GM12878 (cell line): ENCODE results near the gene NTN1. TPM values are rescaled to one million over a fixed set of nuclear protein-coding genes. Genes with fewer than 3 reads are reported as not detected.

ENCODE experiments used
- ATAC-seq: fragments of 200-7000 bp; cut with Tn5 transposase; 3 replicates; pipeline ENCODE4 v1.9.1; 2020; ENCODE audit warnings: mild to moderate bottlenecking, moderate library complexity
- BruUV-seq: library from RNA; stranded (reverse); fragments of 400-500 nt; replicated peaks from 2 replicates; lab custom pipeline; 2021; lab: Mats Ljungman, UMichigan
- CTCF ChIA-PET: fragments of 300-600 bp; sonication (Branson Sonifier 250); formaldehyde crosslinking; extraction: SDS; loops from one replicate; lab custom pipeline; 2021; ENCODE audit warnings: inconsistent platforms; lab: Yijun Ruan, JAX
- POLR2A ChIA-PET: fragments of 350-600 bp; formaldehyde crosslinking; extraction: SDS; loops from one replicate; lab custom pipeline; 2021; ENCODE audit warnings: inconsistent platforms; lab: Charles Lee
- RAD21 ChIA-PET: fragments of 300-600 bp; sonication (Branson Sonifier 250); formaldehyde crosslinking; loops from one replicate; lab custom pipeline; 2023; ENCODE audit warnings: antibody characterized with exemption; ENCODE audit not compliant: unreplicated experiment; lab: Charles Lee
- SMC1A ChIA-PET: fragments of 300-600 bp; sonication (Branson Sonifier 250); formaldehyde crosslinking; loops from one replicate; lab custom pipeline; 2023; ENCODE audit not compliant: unreplicated experiment, uncharacterized antibody; lab: Charles Lee
- DNase-seq: peaks from one replicate; pipeline ENCODE4 v3.0.0-alpha.2; 2011; ENCODE audit warnings: low read depth, low spot score
- FAIRE-seq: peaks from 3 replicates; lab custom pipeline; 2011; peaks lifted over from hg19 to GRCh38; lab: Jason Lieb, UNC
- H2AFZ ChIP-seq: 2 replicates; pipeline ENCODE4 v1.6.0; 2011; ENCODE audit warnings: low read depth, low read length, control low read depth; ENCODE audit not compliant: control insufficient read depth
- H3K27ac ChIP-seq: 2 replicates; pipeline ENCODE4 v1.5.1; 2011; ENCODE audit warnings: control low read depth; ENCODE audit not compliant: control insufficient read depth, insufficient read depth
- H3K27me3 ChIP-seq, 2 experiments: replicated peaks in 1 of 2; 2 replicates each; pipeline versions ENCODE4 v1.6.0 to v1.6.1; 2011; ENCODE audit warnings: low read length in 1 of 2; ENCODE audit not compliant: control insufficient read depth in 2 of 2, insufficient read depth in 2 of 2
- H3K36me3 ChIP-seq, 2 experiments: 2 replicates each; pipeline ENCODE4 v1.5.1; 2011; ENCODE audit warnings: low read length in 1 of 2; ENCODE audit not compliant: control insufficient read depth in 2 of 2, insufficient read depth in 2 of 2
- H3K4me1 ChIP-seq: 2 replicates; pipeline ENCODE4 v1.6.1; 2011; ENCODE audit warnings: mild to moderate bottlenecking, low read length, moderate library complexity, mixed read lengths; ENCODE audit not compliant: control insufficient read depth, insufficient read depth
- H3K4me2 ChIP-seq: 2 replicates; pipeline ENCODE4 v1.6.0; 2011; ENCODE audit warnings: control low read depth; ENCODE audit not compliant: control insufficient read depth, insufficient read depth
- H3K4me3 ChIP-seq: fragments of 200-600 bp; sonication (generic); 2 replicates; pipeline ENCODE4 v1.5.1; 2016
- H3K79me2 ChIP-seq: 2 replicates; pipeline ENCODE4 v1.6.0; 2011; ENCODE audit warnings: low read length; ENCODE audit not compliant: control insufficient read depth, insufficient read depth
- H3K9ac ChIP-seq: 2 replicates; pipeline ENCODE4 v1.8.0; 2011; ENCODE audit warnings: low read length, control low read depth, mixed read lengths; ENCODE audit not compliant: control insufficient read depth, insufficient read depth
- H3K9me3 ChIP-seq: replicated peaks from 3 replicates; pipeline ENCODE4 v1.5.1; 2011; ENCODE audit warnings: mild to moderate bottlenecking, low read length; ENCODE audit not compliant: control insufficient read depth, insufficient read depth
- H4K20me1 ChIP-seq: 2 replicates; pipeline ENCODE4 v1.6.0; 2011; ENCODE audit not compliant: control insufficient read depth, insufficient read depth
- CREM ChIP-seq: IDR thresholded peaks from 2 replicates; pipeline ENCODE4 v1.6.1; 2014; ENCODE audit warnings: antibody characterized with exemption, low read depth
- CTCF ChIP-seq, 3 experiments: IDR thresholded peaks in 2 of 3; conservative IDR thresholded peaks in 1 of 3; 2 replicates each; pipeline ENCODE4 v1.5.1; 2011; ENCODE audit warnings: low read depth in 3 of 3, low read length in 3 of 3, mild to moderate bottlenecking in 3 of 3, control low read depth in 2 of 3, moderate library complexity in 2 of 3, inconsistent platforms in 1 of 3, mixed read lengths in 1 of 3; ENCODE audit not compliant: control insufficient read depth in 2 of 3, insufficient read depth in 1 of 3; ENCODE audit errors: extremely low read depth in 1 of 3
- WGBS: methylation state at CpG from one replicate; pipeline ENCODE4 v1.1.6; 2016; ENCODE audit warnings: low lambda C conversion rate; ENCODE audit not compliant: insufficient replicate concordance, insufficient coverage; ENCODE audit errors: missing lambda C conversion rate; 5-methylcytosine and 5-hydroxymethylcytosine counted together
- in situ Hi-C: fragments of 300-500 bp; cut with MboI; formaldehyde crosslinking; loops from 9 replicates; pipeline ENCODE4 v1.14.3; 2018; ENCODE audit warnings: mixed read lengths
- intact Hi-C: fragments of 100-400 bp; cut with micrococcal nuclease; formaldehyde crosslinking; loops from one replicate; pipeline ENCODE4 v1.14.2; 2022; ENCODE audit not compliant: unreplicated experiment
- polyA plus RNA-seq, 11 experiments: library from polyadenylated mRNA; depleted of rRNA in 4 of 11; unstranded in 6 of 11; stranded (reverse) in 5 of 11; fragments of >200 nt; fragmentation: Nextera tagmentation in 4 of 11; fragmentation: Illumina TruSeq in 1 of 11; extraction: Ambion mirVana in 4 of 11; extraction: Trizol in 1 of 11; gene quantifications; 1 replicate in 1 of 11; 2 replicates in 10 of 11; pipeline versions ENCODE4 v1.2.1 to v1.2.3, GENCODE V29; 2011 to 2016; ENCODE audit warnings: inconsistent platforms in 2 of 11, missing spikeins in 2 of 11, low read depth in 1 of 11
- total RNA-seq, 4 experiments: library from RNA; depleted of rRNA in 3 of 4; stranded (reverse); fragments of >200 nt in 3 of 4; fragmentation: Illumina TruSeq in 1 of 4; extraction: Trizol in 1 of 4; gene quantifications; 2 replicates each; pipeline versions ENCODE4 v1.2.1 to v1.2.3, GENCODE V29; 2013 to 2021

Gene NTN1
- total and polyA plus RNA-seq, 10 of the 15 experiments (the other 5 are each of a cell fraction or from before 2014, with no cell fraction given): 0.02 to 0.89 (median 0.35) TPM

GRCh38 chr17:9115214-9116191, 94.2 kb downstream of the NTN1 start (continued):
- TF ChIP-seq CTCF (IDR thresholded peaks at IDR 0.05 in 2 of 3, conservative IDR thresholded peaks at IDR 0.05 in 1 of 3; ENCODE audit: control insufficient read depth in 2 of 3, extremely low read depth in 1 of 3, insufficient read depth in 1 of 3, low read depth in 3 of 3, low read length in 3 of 3): peak in 2 of 3 experiments; percentile 2 to 18; a peak in 2 of 6 replicates

GRCh38 chr17:9116311-9116835, 95.1 kb downstream of the NTN1 start:
- ChIA-PET CTCF (interaction anchor here (1.0 to 2.7 kb wide), 3 partner anchors 175 to 404 kb away, joined by 3 to 29 read pairs (median 5); no protein-coding TSS in a partner anchor), SMC1A (interaction anchor here (2.5 kb wide), 1 partner anchor 175 kb away, joined by 12 read pairs; no protein-coding TSS in a partner anchor), RAD21 (interaction anchor here (3.0 to 3.1 kb wide), 2 partner anchors 175 to 406 kb away, joined by 8 to 21 read pairs; no protein-coding TSS in a partner anchor), POLR2A (no interaction called here)
- Histone ChIP-seq H3K36me3 (no peaks in the 10 kb centered on the region), H3K27ac (no peak overlapping the region), H4K20me1 (no peaks in the 10 kb centered on the region), H3K79me2 (no peaks in the 10 kb centered on the region), H3K9me3 (no peaks in the 10 kb centered on the region), H3K27me3 (peaks cover 0 to 5% of the 10 kb centered on the region in 2 experiments; a peak in 2 of 4 replicates), H2AFZ (no peak overlapping the region)
- DNase-seq: no peak
- no peak for TF ChIP-seq CREM
- TF ChIP-seq, all 136 proteins: peak for 0
- WGBS: 51% methylated on average over 11 of the region's 11 CpGs
- H3K4me1 ChIP-seq: no peaks in the 10 kb centered on the region
- no TSS peak for BruUV-seq
- no peak overlapping the region for H3K4me2 ChIP-seq
- no peak overlapping the region for H3K4me3 ChIP-seq
- ATAC-seq (no peak), FAIRE-seq (no peak)
- intact Hi-C loops: no loop called here
- in situ Hi-C loops: no loop called here
- H3K9ac ChIP-seq: no peak overlapping the region
